ENCODE results near the gene TBL1X. TPM values are rescaled to one million over a fixed set of nuclear protein-coding genes. Genes with fewer than 3 reads are reported as not detected.
"Not testable (repeated sequence)": the region's sequence is repeated elsewhere in the genome, so short reads cannot be mapped to it uniquely, and the experiment has no call there.

Gene TBL1X
- polyA plus RNA-seq, 3 donors = 23.0 to 26.1 (median 25.7) TPM

- DNase-seq (ENCODE audit: low read depth in 3 of 3, low spot score in 2 of 3) = no peak
Measured at GRCh38 chrX:9458516-9459078, 6.3 kb upstream of the TBL1X start.

- no peak for DNase-seq (ENCODE audit: low read depth in 3 of 3, low spot score in 2 of 3)
Measured at GRCh38 chrX:9459186-9459748, 5.6 kb upstream of the TBL1X start.

- no peak for DNase-seq (ENCODE audit: low read depth in 3 of 3, low spot score in 2 of 3)
Measured at GRCh38 chrX:9461087-9461486, 3.8 kb upstream of the TBL1X start.

- no peak for DNase-seq (ENCODE audit: low read depth in 3 of 3, low spot score in 2 of 3)
Measured at GRCh38 chrX:9462456-9462855, 2.4 kb upstream of the TBL1X start.

- DNase-seq (ENCODE audit: low read depth in 3 of 3, low spot score in 2 of 3) = no peak
Measured at GRCh38 chrX:9465380-9466123, 694 bp downstream of the TBL1X start.

GRCh38 chrX:9466124-9466495 lies 1.3 kb downstream of the TBL1X start:
- no peak for DNase-seq (ENCODE audit: low read depth in 3 of 3, low spot score in 2 of 3)

- DNase-seq (ENCODE audit: low read depth in 3 of 3, low spot score in 2 of 3) = no peak
Measured at GRCh38 chrX:9466736-9467135, 1.9 kb downstream of the TBL1X start.

GRCh38 chrX:9467146-9467545 lies 2.3 kb downstream of the TBL1X start:
- no peak for DNase-seq (ENCODE audit: low read depth in 3 of 3, low spot score in 2 of 3)

- DNase-seq (ENCODE audit: low read depth in 3 of 3, low spot score in 2 of 3) = no peak
Measured at GRCh38 chrX:9467751-9468150, 2.9 kb downstream of the TBL1X start.

- no peak for DNase-seq (ENCODE audit: low read depth in 3 of 3, low spot score in 2 of 3)
Measured at GRCh38 chrX:9471571-9471985, 6.7 kb downstream of the TBL1X start.

- no peak for DNase-seq (ENCODE audit: low read depth in 3 of 3, low spot score in 2 of 3)
Measured at GRCh38 chrX:9473708-9474107, 8.8 kb downstream of the TBL1X start.

GRCh38 chrX:9475417-9475816 lies 10.6 kb downstream of the TBL1X start:
- not testable (repeated sequence) for DNase-seq (ENCODE audit: low read depth in 3 of 3, low spot score in 2 of 3)

- DNase-seq (ENCODE audit: low read depth in 3 of 3, low spot score in 2 of 3) = no peak
Measured at GRCh38 chrX:9475984-9476383, 11.1 kb downstream of the TBL1X start.

GRCh38 chrX:9476810-9477575 lies 12.1 kb downstream of the TBL1X start:
- no peak for DNase-seq (ENCODE audit: low read depth in 3 of 3, low spot score in 2 of 3)

- DNase-seq (ENCODE audit: low read depth in 3 of 3, low spot score in 2 of 3) = no peak
Measured at GRCh38 chrX:9482408-9482807, 17.6 kb downstream of the TBL1X start.

- DNase-seq (ENCODE audit: low read depth in 3 of 3, low spot score in 2 of 3) = no peak
Measured at GRCh38 chrX:9482837-9483236, 18.0 kb downstream of the TBL1X start.

GRCh38 chrX:9483376-9483775 lies 18.5 kb downstream of the TBL1X start:
- no peak for DNase-seq (ENCODE audit: low read depth in 3 of 3, low spot score in 2 of 3)

- DNase-seq (ENCODE audit: low read depth in 3 of 3, low spot score in 2 of 3) = no peak
Measured at GRCh38 chrX:9486786-9487387, 22.0 kb downstream of the TBL1X start.

GRCh38 chrX:9488586-9488985 lies 23.7 kb downstream of the TBL1X start:
- no peak for DNase-seq (ENCODE audit: low read depth in 3 of 3, low spot score in 2 of 3)

GRCh38 chrX:9489234-9489633 lies 24.4 kb downstream of the TBL1X start:
- no peak for DNase-seq (ENCODE audit: low read depth in 3 of 3, low spot score in 2 of 3)

GRCh38 chrX:9492901-9493300 lies 28.0 kb downstream of the TBL1X start:
- DNase-seq (ENCODE audit: low read depth in 3 of 3, low spot score in 2 of 3) = no peak
